T-cell (primary cell): Measurements from ENCODE around the gene CCNY. TPM values are rescaled to one million over a fixed set of nuclear protein-coding genes. Genes with fewer than 3 reads are reported as not detected.

ENCODE experiments used
- ATAC-seq, 4 experiments: fragments of 200-7000 bp in 3 of 4; fragments of 150-1000 bp in 1 of 4; cut with Tn5 transposase; replicated peaks in 1 of 4; 1 replicate in 3 of 4; 2 replicates in 1 of 4; pipeline ENCODE4 v1.10.0; 2021; ENCODE audit warnings: moderate library complexity in 3 of 4, mild to moderate bottlenecking in 2 of 4, moderate number of reproducible peaks in 1 of 4
- CTCF ChIA-PET, 2 donors: fragments of 300-600 bp; sonication (Branson Sonifier 250); formaldehyde crosslinking; loops; one replicate each; lab custom pipeline; 2022; ENCODE audit warnings: antibody characterized with exemption in 2 of 2; lab: Charles Lee
- POLR2A ChIA-PET, 2 donors: fragments of 300-600 bp; sonication (Branson Sonifier 250); formaldehyde crosslinking; loops; one replicate each; lab custom pipeline; 2022; ENCODE audit warnings: antibody characterized with exemption in 2 of 2; lab: Charles Lee
- DNase-seq, 35 experiments: peaks; one replicate each; pipeline versions ENCODE4 v3.0.0 to v3.0.0-alpha.2; 2013 to 2023
- H3K27ac ChIP-seq: one replicate; pipeline ENCODE4 v1.5.1; 2013; ENCODE audit warnings: low read length
- H3K27me3 ChIP-seq, 2 experiments: replicated peaks in 1 of 2; 1 replicate in 1 of 2; 2 replicates in 1 of 2; pipeline versions ENCODE4 v1.6.1 to v1.7.0; 2013; ENCODE audit warnings: low read length in 1 of 2, mixed read lengths in 1 of 2; ENCODE audit not compliant: control insufficient read depth in 2 of 2, insufficient read depth in 2 of 2; ENCODE audit errors: extremely low read depth in 1 of 2
- H3K36me3 ChIP-seq, 2 donors: 1 replicate in 1 of 2; 2 replicates in 1 of 2; pipeline versions ENCODE4 v1.6.1 to v1.7.0; 2013; ENCODE audit warnings: low read length in 1 of 2; ENCODE audit not compliant: control insufficient read depth in 2 of 2, insufficient read depth in 1 of 2; ENCODE audit errors: extremely low read depth in 1 of 2
- H3K4me1 ChIP-seq, 2 experiments: 1 replicate in 1 of 2; 2 replicates in 1 of 2; pipeline versions ENCODE4 v1.6.1 to v1.7.0; 2013; ENCODE audit warnings: low read length in 2 of 2, mixed read lengths in 1 of 2; ENCODE audit not compliant: insufficient read depth in 2 of 2, control insufficient read depth in 1 of 2; ENCODE audit errors: extremely low read depth in 1 of 2
- H3K4me3 ChIP-seq, 2 donors: 1 replicate in 1 of 2; 2 replicates in 1 of 2; pipeline versions ENCODE4 v1.5.1 to v1.7.0; 2013; ENCODE audit warnings: mild to moderate bottlenecking in 2 of 2, low read length in 1 of 2, moderate library complexity in 1 of 2; ENCODE audit not compliant: control insufficient read depth in 1 of 2; ENCODE audit errors: extremely low read depth in 1 of 2
- H3K9me3 ChIP-seq: 2 replicates; pipeline ENCODE4 v1.7.0; 2013
- H3K27ac Mint-ChIP-seq, 2 donors: one replicate each; pipeline ENCODE4 v1.8.0; 2020 to 2021; ENCODE audit warnings: mild to moderate bottlenecking in 2 of 2, mixed read lengths in 2 of 2
- H3K27me3 Mint-ChIP-seq, 2 donors: one replicate each; pipeline ENCODE4 v1.8.0; 2021 to 2022; ENCODE audit warnings: mixed read lengths in 2 of 2
- H3K36me3 Mint-ChIP-seq: one replicate; pipeline ENCODE4 v1.8.0; 2021; ENCODE audit warnings: mixed read lengths
- H3K4me1 Mint-ChIP-seq, 3 donors: one replicate each; pipeline ENCODE4 v1.8.0; 2020 to 2022; ENCODE audit warnings: mixed read lengths in 3 of 3, mild to moderate bottlenecking in 1 of 3
- H3K4me3 Mint-ChIP-seq, 3 donors: one replicate each; pipeline ENCODE4 v1.8.0; 2020 to 2022; ENCODE audit warnings: mild to moderate bottlenecking in 3 of 3, mixed read lengths in 3 of 3, moderate library complexity in 3 of 3
- H3K9me3 Mint-ChIP-seq, 3 donors: one replicate each; pipeline ENCODE4 v1.8.0; 2020 to 2022; ENCODE audit warnings: mixed read lengths in 3 of 3
- WGBS: methylation state at CpG from one replicate; pipeline ENCODE4 v1.1.5; 2013; ENCODE audit warnings: missing lambda C conversion rate; ENCODE audit not compliant: insufficient coverage; 5-methylcytosine and 5-hydroxymethylcytosine counted together
- total RNA-seq, 35 experiments: library from RNA in 6 of 35; stranded (reverse) in 6 of 35; fragments of 120-200 nt in 1 of 35; gene quantifications; one replicate each; pipeline versions ENCODE4 v1.2.1 to v1.2.4 and lab custom pipeline; 2013 to 2026

CCNY gene
- total RNA-seq, 5 donors from 2014 or later (not counting 1 experiment from before 2014, with no cell fraction given) = 62.5 to 75.2 (median 62.8) TPM

GRCh38 chr10:35573796-35574195 lies 237.5 kb downstream of the CCNY start:
- Histone ChIP-seq H3K27me3 (no peaks in the 10 kb centered on the region), H3K4me1 (peaks cover 0 to 3% of the 10 kb centered on the region in 2 experiments), H3K27ac (no peak overlapping the region), H3K9me3 (no peaks in the 10 kb centered on the region), H3K36me3 (peaks cover 11 to 22% of the 10 kb centered on the region in 2 donors), H3K4me3 (no peak overlapping the region)
- DNase-seq (no peak), ATAC-seq (no peak)
- Mint-ChIP-seq H3K27ac (no peak overlapping the region), H3K4me3 (no peak overlapping the region), H3K9me3 (peaks cover 2 to 9% (median 4%) of the 10 kb centered on the region in 3 donors), H3K4me1 (peaks cover 0 to 5% (median 0%) of the 10 kb centered on the region in 3 donors), H3K36me3 (peaks cover 47% of the 10 kb centered on the region), H3K27me3 (no peaks in the 10 kb centered on the region)
- no CpG with 5 or more reads among the region's 1 CpG for WGBS
- ChIA-PET POLR2A (no interaction called here), CTCF (no interaction called here)

- no peak for ATAC-seq
- ChIA-PET POLR2A (no interaction called here), CTCF (interaction anchor here in 1 of 2 donors (0.6 kb wide), 1 partner anchor 443 kb away, joined by 3 read pairs; no protein-coding TSS in a partner anchor)
- Histone ChIP-seq H3K9me3 (no peaks in the 10 kb centered on the region), H3K36me3 (peaks cover 3 to 10% of the 10 kb centered on the region in 2 donors), H3K4me3 (no peak overlapping the region), H3K27me3 (no peaks in the 10 kb centered on the region), H3K4me1 (peaks cover 0 to 3% of the 10 kb centered on the region in 2 experiments), H3K27ac (no peak overlapping the region)
- H3K27me3 Mint-ChIP-seq = no peaks in the 10 kb centered on the region
- DNase-seq = no peak
- H3K9me3 Mint-ChIP-seq = peaks cover 2 to 9% (median 4%) of the 10 kb centered on the region in 3 donors
- no peak overlapping the region for H3K27ac Mint-ChIP-seq
- no peak overlapping the region for H3K4me3 Mint-ChIP-seq
- H3K4me1 Mint-ChIP-seq = peaks cover 0 to 5% (median 0%) of the 10 kb centered on the region in 3 donors
- WGBS = 82% methylated on average over 8 of the region's 9 CpGs
- peaks cover 36% of the 10 kb centered on the region for H3K36me3 Mint-ChIP-seq
Observed at GRCh38 chr10:35574924-35575352, 238.6 kb downstream of the CCNY start.

GRCh38 chr10:35575640-35576039 lies 239.3 kb downstream of the CCNY start:
- H3K36me3 ChIP-seq = peaks cover 3 to 6% of the 10 kb centered on the region in 2 donors
- peak overlapping the region in 1 of 2 donors; percentile 19 for H3K27ac Mint-ChIP-seq
- no peaks in the 10 kb centered on the region for H3K27me3 ChIP-seq
- H3K27ac ChIP-seq = no peak overlapping the region
- no peaks in the 10 kb centered on the region for H3K9me3 ChIP-seq
- DNase-seq (no peak), ATAC-seq (no peak)
- H3K9me3 Mint-ChIP-seq = peaks cover 2 to 9% (median 4%) of the 10 kb centered on the region in 3 donors
- ChIA-PET POLR2A (no interaction called here), CTCF (no interaction called here)
- peaks cover 33% of the 10 kb centered on the region for H3K36me3 Mint-ChIP-seq
- peaks cover 0 to 3% of the 10 kb centered on the region in 2 experiments for H3K4me1 ChIP-seq
- H3K4me1 Mint-ChIP-seq = peaks cover 0 to 5% (median 0%) of the 10 kb centered on the region in 3 donors
- H3K4me3 Mint-ChIP-seq = no peak overlapping the region
- no peak overlapping the region for H3K4me3 ChIP-seq
- H3K27me3 Mint-ChIP-seq = no peaks in the 10 kb centered on the region
- WGBS = 98% methylated on average over 6 of the region's 9 CpGs

- Mint-ChIP-seq H3K27me3 (no peaks in the 10 kb centered on the region), H3K4me3 (no peak overlapping the region), H3K4me1 (peaks cover 0 to 5% (median 0%) of the 10 kb centered on the region in 3 donors), H3K9me3 (peaks cover 2 to 9% (median 4%) of the 10 kb centered on the region in 3 donors), H3K27ac (no peak overlapping the region), H3K36me3 (peaks cover 23% of the 10 kb centered on the region)
- no peaks in the 10 kb centered on the region for H3K9me3 ChIP-seq
- H3K4me3 ChIP-seq = no peak overlapping the region
- ATAC-seq = no peak
- no peaks in the 10 kb centered on the region for H3K27me3 ChIP-seq
- H3K36me3 ChIP-seq = peaks cover 3 to 4% of the 10 kb centered on the region in 2 donors
- ChIA-PET POLR2A (no interaction called here), CTCF (no interaction called here)
- DNase-seq = no peak
- H3K4me1 ChIP-seq = peaks cover 0 to 3% of the 10 kb centered on the region in 2 experiments
- 91% methylated on average over 2 of the region's 3 CpGs for WGBS
- no peak overlapping the region for H3K27ac ChIP-seq
Observed at GRCh38 chr10:35576730-35577129, 240.4 kb downstream of the CCNY start.

GRCh38 chr10:35577926-35578617 lies 241.8 kb downstream of the CCNY start:
- Histone ChIP-seq H3K9me3 (no peaks in the 10 kb centered on the region), H3K27ac (no peak overlapping the region), H3K27me3 (no peaks in the 10 kb centered on the region), H3K36me3 (peaks cover 3 to 4% of the 10 kb centered on the region in 2 donors), H3K4me3 (no peak overlapping the region), H3K4me1 (peaks cover 0 to 3% of the 10 kb centered on the region in 2 experiments)
- 96% methylated on average over 4 of the region's 7 CpGs for WGBS
- Mint-ChIP-seq H3K27me3 (no peaks in the 10 kb centered on the region), H3K27ac (no peak overlapping the region), H3K4me3 (no peak overlapping the region), H3K9me3 (peaks cover 2 to 9% (median 4%) of the 10 kb centered on the region in 3 donors), H3K36me3 (peaks cover 18% of the 10 kb centered on the region), H3K4me1 (peaks cover 0 to 5% (median 0%) of the 10 kb centered on the region in 3 donors)
- ChIA-PET CTCF (no interaction called here), POLR2A (no interaction called here)
- DNase-seq (no peak), ATAC-seq (no peak)

GRCh38 chr10:35578618-35578956 lies 242.3 kb downstream of the CCNY start:
- Mint-ChIP-seq H3K36me3 (peaks cover 18% of the 10 kb centered on the region), H3K9me3 (peaks cover 2 to 9% (median 4%) of the 10 kb centered on the region in 3 donors), H3K4me3 (no peak overlapping the region), H3K27me3 (no peaks in the 10 kb centered on the region), H3K4me1 (peaks cover 0 to 4% (median 0%) of the 10 kb centered on the region in 3 donors), H3K27ac (no peak overlapping the region)
- ChIA-PET POLR2A (no interaction called here), CTCF (no interaction called here)
- no peak overlapping the region for H3K4me3 ChIP-seq
- DNase-seq (no peak), ATAC-seq (peak in 1 of 4 experiments; percentile 3)
- peaks cover 3 to 4% of the 10 kb centered on the region in 2 donors for H3K36me3 ChIP-seq
- WGBS = 89% methylated on average over 3 of the region's 4 CpGs
- H3K27me3 ChIP-seq = no peaks in the 10 kb centered on the region
- no peak overlapping the region for H3K27ac ChIP-seq
- H3K9me3 ChIP-seq = no peaks in the 10 kb centered on the region
- peaks cover 0 to 3% of the 10 kb centered on the region in 2 experiments for H3K4me1 ChIP-seq
